GM13977 (cell line): ENCODE results near the gene HIC1.

Experiments
- DNase-seq: peaks from one replicate; pipeline ENCODE4 v3.0.0; 2012; ENCODE audit warnings: low spot score
- in situ Hi-C: fragments of 300-500 bp; cut with MboI; formaldehyde crosslinking; loops from one replicate; pipeline ENCODE4 v1.12.0; 2022; ENCODE audit warnings: low sequenced_read_pairs, low pct_unique_long_range_greater_than_20kb, mixed read lengths, inconsistent platforms; ENCODE audit not compliant: unreplicated experiment
- TF ChIP-seq, protein P1 (sequence below): IDR thresholded peaks from 2 replicates; pipeline ENCODE4 v1.5.1; 2012; ENCODE audit warnings: mild to moderate bottlenecking, control low read depth; ENCODE audit not compliant: insufficient read depth; ENCODE audit errors: extremely low read depth, missing control alignments

The HIC1 gene

DNA sequence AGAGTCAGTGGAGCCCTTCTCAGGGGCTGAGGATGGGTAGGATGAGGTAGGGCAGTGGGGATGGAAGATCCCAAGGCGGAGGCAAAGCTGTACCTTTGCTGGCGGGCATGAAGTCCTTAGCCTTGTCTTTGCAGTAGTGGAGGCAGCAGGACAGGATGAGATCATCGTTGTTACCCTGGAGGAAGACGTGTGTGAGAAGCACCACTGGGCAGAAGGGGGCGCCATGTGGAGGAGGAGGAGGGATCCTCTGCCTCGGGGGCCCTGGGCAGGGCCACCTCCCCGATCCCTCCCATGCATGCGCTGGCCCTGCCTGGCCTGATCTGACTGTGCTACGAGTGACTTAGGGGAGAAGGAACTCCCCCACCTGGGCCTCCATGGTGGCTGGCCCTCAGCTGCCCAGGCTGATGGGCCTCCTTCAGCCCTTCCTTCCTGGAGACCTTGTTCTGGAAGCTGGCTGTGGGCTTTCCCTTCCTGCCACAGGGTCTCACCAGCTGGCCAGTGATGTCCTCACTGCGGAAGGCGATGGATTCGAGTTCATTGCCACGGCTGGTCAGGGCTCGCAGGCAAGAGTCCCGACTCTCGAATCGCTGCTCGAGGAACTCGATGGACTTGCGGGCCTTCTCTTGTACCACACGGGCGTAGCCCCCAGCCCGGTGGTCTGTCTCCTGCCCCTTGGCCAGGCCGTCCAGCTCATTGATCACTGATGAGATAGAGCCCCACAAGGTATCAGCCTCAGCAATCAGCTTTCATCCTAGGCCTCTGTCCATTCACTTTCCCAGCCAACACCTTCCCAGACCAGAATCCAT, 10.3 kb downstream of the HIC1 start:
- DNase-seq, result peak; percentile 76
- in situ Hi-C loops, result loop anchor here (10.0 kb wide), 1 partner anchor 180 kb away; no protein-coding TSS in a partner anchor
- TF ChIP-seq, protein P1, sequence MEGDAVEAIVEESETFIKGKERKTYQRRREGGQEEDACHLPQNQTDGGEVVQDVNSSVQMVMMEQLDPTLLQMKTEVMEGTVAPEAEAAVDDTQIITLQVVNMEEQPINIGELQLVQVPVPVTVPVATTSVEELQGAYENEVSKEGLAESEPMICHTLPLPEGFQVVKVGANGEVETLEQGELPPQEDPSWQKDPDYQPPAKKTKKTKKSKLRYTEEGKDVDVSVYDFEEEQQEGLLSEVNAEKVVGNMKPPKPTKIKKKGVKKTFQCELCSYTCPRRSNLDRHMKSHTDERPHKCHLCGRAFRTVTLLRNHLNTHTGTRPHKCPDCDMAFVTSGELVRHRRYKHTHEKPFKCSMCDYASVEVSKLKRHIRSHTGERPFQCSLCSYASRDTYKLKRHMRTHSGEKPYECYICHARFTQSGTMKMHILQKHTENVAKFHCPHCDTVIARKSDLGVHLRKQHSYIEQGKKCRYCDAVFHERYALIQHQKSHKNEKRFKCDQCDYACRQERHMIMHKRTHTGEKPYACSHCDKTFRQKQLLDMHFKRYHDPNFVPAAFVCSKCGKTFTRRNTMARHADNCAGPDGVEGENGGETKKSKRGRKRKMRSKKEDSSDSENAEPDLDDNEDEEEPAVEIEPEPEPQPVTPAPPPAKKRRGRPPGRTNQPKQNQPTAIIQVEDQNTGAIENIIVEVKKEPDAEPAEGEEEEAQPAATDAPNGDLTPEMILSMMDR, result peak; percentile 76

DNA sequence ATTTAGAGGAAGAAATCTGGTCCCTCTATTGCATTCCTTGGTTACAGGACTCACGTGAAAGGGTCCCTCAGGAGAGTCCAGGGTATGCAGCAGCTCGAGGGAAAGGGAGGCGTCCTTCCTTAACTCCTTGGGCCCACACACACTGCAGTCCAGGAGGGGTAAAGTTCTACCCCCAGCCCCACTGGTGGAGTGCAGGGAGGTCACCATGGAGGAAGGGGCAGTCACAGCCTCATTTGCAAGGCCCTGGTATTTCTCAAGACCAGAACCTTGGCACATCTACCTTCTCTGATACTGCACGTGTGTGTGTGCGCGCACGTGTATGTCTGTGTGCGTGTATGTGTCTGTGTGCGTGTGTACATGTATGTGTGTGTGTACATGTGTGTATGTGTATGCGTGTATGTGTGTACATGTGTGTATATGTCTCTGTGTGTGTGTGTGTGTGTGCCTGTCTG, 11.1 kb downstream of the HIC1 start:
- DNase-seq, result no peak
- TF ChIP-seq, protein P1, result no peak
- in situ Hi-C loops, result loop anchor here (10.0 kb wide), 1 partner anchor 179 kb away; no protein-coding TSS in a partner anchor

DNA sequence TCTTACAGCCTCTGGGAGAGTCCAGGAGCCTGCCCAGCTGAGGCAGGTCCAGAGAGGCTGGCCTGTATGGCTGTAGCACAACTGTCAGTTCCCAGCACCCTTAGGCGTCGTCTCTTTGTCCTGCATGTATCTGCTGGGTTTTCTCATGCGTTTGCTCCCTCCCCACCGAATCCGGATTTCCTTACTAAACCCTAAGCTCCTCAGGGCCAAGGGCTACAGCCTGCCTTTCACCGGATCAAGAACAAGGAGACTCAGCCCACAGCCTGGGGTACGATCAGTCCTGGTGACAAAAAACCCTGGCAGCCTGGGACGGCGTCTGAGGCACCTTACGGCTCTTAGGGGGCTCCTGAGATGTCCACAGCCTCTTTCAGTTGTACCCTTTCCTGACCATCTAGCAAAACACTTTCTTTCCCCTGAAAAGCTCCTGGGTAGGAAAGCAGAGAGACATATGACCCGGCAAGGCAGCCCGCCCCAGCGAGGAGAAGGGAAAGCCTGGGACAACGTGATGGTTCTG, 12.2 kb downstream of the HIC1 start:
- TF ChIP-seq, protein P1, result no peak
- DNase-seq, result no peak
- in situ Hi-C loops, result loop anchor here (10.0 kb wide), 1 partner anchor 178 kb away; no protein-coding TSS in a partner anchor

DNA sequence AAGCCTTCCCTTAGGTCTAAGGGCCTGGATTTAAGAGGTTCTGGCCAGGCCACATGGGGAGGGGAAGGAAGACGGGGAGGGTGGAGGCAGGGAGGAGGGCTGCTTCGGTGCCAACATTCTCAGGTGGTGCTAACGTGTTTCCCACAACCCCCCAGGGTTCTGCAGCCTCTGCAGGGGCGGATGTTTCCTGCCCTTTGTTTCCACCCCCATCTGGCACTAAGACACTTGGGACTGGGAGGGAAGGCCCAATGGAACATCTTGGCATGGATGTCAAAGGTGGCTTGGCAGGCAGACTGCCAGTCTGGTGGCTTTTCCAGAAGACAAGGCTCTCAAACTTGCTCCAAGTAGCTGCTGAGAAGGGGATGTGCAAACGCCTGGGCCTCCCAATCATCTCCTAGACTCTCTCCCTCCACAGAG, 12.7 kb downstream of the HIC1 start:
- in situ Hi-C loops, result loop anchor here (10.0 kb wide), 1 partner anchor 177 kb away; no protein-coding TSS in a partner anchor
- TF ChIP-seq, protein P1, result no peak
- no peak for DNase-seq

DNA sequence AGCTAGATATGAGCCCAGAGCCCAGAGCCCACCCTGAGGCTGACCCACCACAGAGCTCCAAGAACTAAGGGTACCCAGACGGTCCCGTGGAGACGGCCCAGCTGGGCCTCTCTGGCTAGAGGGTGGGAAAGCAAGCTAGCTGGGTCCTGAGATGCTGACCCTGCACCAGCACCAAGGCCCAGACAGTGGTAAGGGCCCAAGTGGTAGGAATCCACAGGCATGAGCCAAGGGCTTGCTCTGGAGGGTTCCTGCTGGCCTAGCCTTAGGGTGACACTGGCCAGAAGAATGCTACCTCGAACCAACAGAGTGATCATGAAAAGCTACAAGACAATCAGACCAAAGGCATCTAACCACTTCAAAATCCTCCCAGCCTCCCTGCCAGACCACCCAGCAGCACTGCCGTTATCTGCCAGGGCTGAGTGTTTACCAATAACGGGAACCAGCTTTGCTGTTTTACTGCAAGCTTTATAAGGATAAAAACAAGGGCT, 13.2 kb downstream of the HIC1 start:
- no peak for DNase-seq
- TF ChIP-seq, protein P1, result no peak
- in situ Hi-C loops, result loop anchor here (10.0 kb wide), 1 partner anchor 177 kb away; no protein-coding TSS in a partner anchor

DNA sequence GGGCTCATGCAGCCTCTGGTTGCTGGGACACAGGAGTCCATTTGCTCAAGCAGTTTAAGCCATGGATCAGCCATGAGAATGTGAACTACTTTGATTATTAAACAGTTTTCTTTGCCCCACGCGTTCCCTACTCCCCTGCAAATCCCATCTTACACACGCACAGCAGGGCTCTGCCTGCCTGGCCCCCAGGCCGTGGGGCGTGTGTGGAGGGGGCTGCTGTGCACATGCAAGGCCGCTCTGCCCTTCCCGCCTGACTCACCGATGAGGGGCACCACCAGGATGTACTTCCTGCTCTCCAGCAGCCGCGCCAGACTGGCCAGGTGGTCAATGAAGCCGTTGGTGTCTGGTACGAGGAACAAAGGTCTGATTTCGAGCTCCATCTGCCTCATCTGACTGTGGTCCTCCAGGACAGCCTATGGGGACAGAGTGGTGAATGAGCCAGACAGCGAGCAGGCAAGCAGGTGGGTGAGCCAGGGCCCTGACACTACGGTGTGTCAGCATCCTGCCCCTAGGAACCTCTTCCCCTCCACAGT, 13.7 kb downstream of the HIC1 start:
- in situ Hi-C loops, result loop anchor here (10.0 kb wide), 1 partner anchor 176 kb away; no protein-coding TSS in a partner anchor
- TF ChIP-seq, protein P1, result no peak
- DNase-seq, result no peak
